Measurements from ENCODE around the gene CACNA1B. TPM values are rescaled to one million over a fixed set of nuclear protein-coding genes. Genes with fewer than 3 reads are reported as not detected.

Gene CACNA1B
- polyA plus RNA-seq, 1 donor: 0.72 TPM

- no peak for DNase-seq (ENCODE audit: low read depth)
Observed at GRCh38 chr9:137919649-137920141, 42.1 kb downstream of the CACNA1B start.

GRCh38 chr9:137920753-137921152, 43.2 kb downstream of the CACNA1B start:
- no peak for DNase-seq (ENCODE audit: low read depth)

- DNase-seq (ENCODE audit: low read depth): no peak
Observed at GRCh38 chr9:137924169-137924568, 46.6 kb downstream of the CACNA1B start.

- DNase-seq (ENCODE audit: low read depth): no peak
Observed at GRCh38 chr9:137924761-137925369, 47.3 kb downstream of the CACNA1B start.

GRCh38 chr9:137943655-137944054, 66.1 kb downstream of the CACNA1B start:
- DNase-seq (ENCODE audit: low read depth): no peak

- no peak for DNase-seq (ENCODE audit: low read depth)
Observed at GRCh38 chr9:137945581-137945980, 68.0 kb downstream of the CACNA1B start.

GRCh38 chr9:137946993-137947392, 69.4 kb downstream of the CACNA1B start:
- DNase-seq (ENCODE audit: low read depth): no peak

GRCh38 chr9:137948642-137949041, 71.1 kb downstream of the CACNA1B start:
- DNase-seq (ENCODE audit: low read depth): no peak

- DNase-seq (ENCODE audit: low read depth): no peak
Observed at GRCh38 chr9:137949260-137949659, 71.7 kb downstream of the CACNA1B start.

GRCh38 chr9:137951107-137951506, 73.5 kb downstream of the CACNA1B start:
- no peak for DNase-seq (ENCODE audit: low read depth)

- no peak for DNase-seq (ENCODE audit: low read depth)
Observed at GRCh38 chr9:137951597-137952490, 74.3 kb downstream of the CACNA1B start.

GRCh38 chr9:137952976-137953666, 75.5 kb downstream of the CACNA1B start:
- no peak for DNase-seq (ENCODE audit: low read depth)

GRCh38 chr9:137953683-137954438, 76.3 kb downstream of the CACNA1B start:
- DNase-seq (ENCODE audit: low read depth): no peak

GRCh38 chr9:137955224-137955570, 77.6 kb downstream of the CACNA1B start:
- DNase-seq (ENCODE audit: low read depth): no peak

GRCh38 chr9:137955586-137955985, 78.0 kb downstream of the CACNA1B start:
- DNase-seq (ENCODE audit: low read depth): no peak

- DNase-seq (ENCODE audit: low read depth): no peak
Observed at GRCh38 chr9:137956039-137956438, 78.5 kb downstream of the CACNA1B start.

GRCh38 chr9:137956688-137957385, 79.3 kb downstream of the CACNA1B start:
- no peak for DNase-seq (ENCODE audit: low read depth)

- no peak for DNase-seq (ENCODE audit: low read depth)
Observed at GRCh38 chr9:137959641-137960411, 82.2 kb downstream of the CACNA1B start.

GRCh38 chr9:137960496-137960895, 82.9 kb downstream of the CACNA1B start:
- no peak for DNase-seq (ENCODE audit: low read depth)

GRCh38 chr9:137963525-137963924, 85.9 kb downstream of the CACNA1B start:
- DNase-seq (ENCODE audit: low read depth): no peak
